GM18951 (cell line): Measurements from ENCODE around the gene FGF18.

Experiments
- POLR2A ChIP-seq: IDR thresholded peaks from 4 replicates; pipeline ENCODE4 v1.6.1; 2011; ENCODE audit warnings: mild to moderate bottlenecking; ENCODE audit not compliant: insufficient read length, insufficient read depth; ENCODE audit errors: extremely low read depth
- in situ Hi-C: fragments of 300-500 bp; cut with MboI; formaldehyde crosslinking; loops from one replicate; pipeline ENCODE4 v1.12.0; 2022; ENCODE audit warnings: low sequenced_read_pairs, mixed read lengths, inconsistent platforms; ENCODE audit not compliant: unreplicated experiment

FGF18 gene

GRCh38 chr5:171462928-171463861 is 43.7 kb downstream of the FGF18 start:
- TF ChIP-seq POLR2A, result no peak
- in situ Hi-C loops, result no loop called here

- in situ Hi-C loops, result no loop called here
- TF ChIP-seq POLR2A, result no peak
Measured at GRCh38 chr5:171463862-171464229, 44.4 kb downstream of the FGF18 start.

GRCh38 chr5:171464829-171465228 is 45.4 kb downstream of the FGF18 start:
- in situ Hi-C loops, result no loop called here

GRCh38 chr5:171467107-171467506 is 47.7 kb downstream of the FGF18 start:
- in situ Hi-C loops, result no loop called here
- TF ChIP-seq POLR2A, result no peak

More at GRCh38 chr5:171464829-171465228, 45.4 kb downstream of the FGF18 start:
- no peak for TF ChIP-seq POLR2A

- no peak for TF ChIP-seq POLR2A
- in situ Hi-C loops, result no loop called here
Measured at GRCh38 chr5:171469326-171469725, 49.9 kb downstream of the FGF18 start.

- in situ Hi-C loops, result no loop called here
- TF ChIP-seq POLR2A, result no peak
Measured at GRCh38 chr5:171470420-171470819, 51.0 kb downstream of the FGF18 start.

GRCh38 chr5:171474230-171474813 is 54.9 kb downstream of the FGF18 start:
- TF ChIP-seq POLR2A, result no peak
- in situ Hi-C loops, result no loop called here

GRCh38 chr5:171475596-171475995 is 56.1 kb downstream of the FGF18 start:
- in situ Hi-C loops, result no loop called here
- TF ChIP-seq POLR2A, result no peak

GRCh38 chr5:171476701-171477100 is 57.3 kb downstream of the FGF18 start:
- in situ Hi-C loops, result no loop called here

GRCh38 chr5:171477101-171477500 is 57.7 kb downstream of the FGF18 start:
- in situ Hi-C loops, result no loop called here
- no peak for TF ChIP-seq POLR2A

More at GRCh38 chr5:171476701-171477100, 57.3 kb downstream of the FGF18 start:
- no peak for TF ChIP-seq POLR2A

- TF ChIP-seq POLR2A, result no peak
- in situ Hi-C loops, result no loop called here
Measured at GRCh38 chr5:171477666-171478065, 58.2 kb downstream of the FGF18 start.

- TF ChIP-seq POLR2A, result no peak
- in situ Hi-C loops, result no loop called here
Measured at GRCh38 chr5:171478946-171479775, 59.7 kb downstream of the FGF18 start.

- in situ Hi-C loops, result loop anchor here (10.0 kb wide), 1 partner anchor 425 kb away; no protein-coding TSS in a partner anchor
- no peak for TF ChIP-seq POLR2A
Measured at GRCh38 chr5:171479776-171480125, 60.3 kb downstream of the FGF18 start.
